ENCODE data around the gene ZG16B.

Gene ZG16B

DNA sequence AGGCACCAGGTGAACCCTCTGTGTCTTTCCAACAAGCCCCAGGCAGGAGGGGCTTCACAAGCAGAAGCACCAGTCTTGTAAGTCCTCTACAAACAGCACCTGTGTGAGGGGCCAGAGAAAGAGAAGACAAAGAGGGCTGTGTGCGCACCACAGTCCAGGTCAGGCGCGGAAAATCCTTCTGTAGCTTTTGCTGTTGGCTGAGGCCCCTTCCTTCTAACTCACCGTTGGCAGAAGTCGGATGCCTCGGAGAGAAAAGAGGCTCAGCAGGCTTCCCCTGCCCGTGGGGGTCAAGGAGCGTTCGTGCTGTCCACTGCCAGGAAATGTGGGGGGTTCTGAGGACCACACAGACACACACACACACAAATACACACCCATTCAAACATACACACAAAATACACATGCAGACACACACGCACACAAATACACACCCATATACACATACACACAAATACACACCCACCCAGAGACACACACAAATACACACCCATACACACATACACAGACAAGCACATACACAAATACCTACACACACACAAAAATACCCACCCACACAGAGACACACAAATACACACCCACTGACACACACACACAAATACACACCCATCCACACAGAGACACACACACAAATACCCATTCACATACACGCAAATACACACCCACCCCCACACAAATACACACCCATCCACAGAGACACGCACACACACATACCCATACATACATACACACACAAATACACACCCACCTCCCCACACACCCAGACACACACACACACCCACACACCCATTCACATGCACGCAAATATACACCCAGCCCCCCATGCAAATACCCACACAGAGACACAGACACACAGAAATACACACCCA lies 6.8 kb downstream of the ZG16B start:
- peak; percentile 29 for DNase-seq
- in situ Hi-C loops (cut with HindIII; ENCODE audit: low pct_ligation_motif_present, low pct_unique_long_range_greater_than_20kb, low sequenced_read_pairs): no loop called here

DNA sequence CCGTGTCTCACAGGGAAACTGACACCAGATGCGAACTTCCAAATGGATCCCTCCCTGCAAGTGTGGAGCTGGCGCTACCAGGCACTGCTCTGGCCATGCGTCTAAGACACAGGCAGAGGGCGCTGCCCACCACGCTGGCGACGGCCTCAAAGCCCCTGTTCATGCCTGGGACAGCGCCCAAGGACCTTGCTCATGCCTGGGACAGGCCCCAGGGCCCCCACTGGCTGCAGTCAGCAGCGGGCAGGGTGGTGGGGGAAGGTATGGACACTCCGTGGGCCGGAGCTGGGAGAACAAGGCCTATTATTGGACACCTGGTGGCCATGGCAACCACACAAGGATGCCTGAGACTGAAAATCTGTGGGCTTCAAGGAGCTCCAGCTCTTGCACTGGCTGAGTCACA lies 8.8 kb downstream of the ZG16B start:
- peak; percentile 78 for DNase-seq
- in situ Hi-C loops (cut with HindIII; ENCODE audit: low pct_ligation_motif_present, low pct_unique_long_range_greater_than_20kb, low sequenced_read_pairs): no loop called here

DNA sequence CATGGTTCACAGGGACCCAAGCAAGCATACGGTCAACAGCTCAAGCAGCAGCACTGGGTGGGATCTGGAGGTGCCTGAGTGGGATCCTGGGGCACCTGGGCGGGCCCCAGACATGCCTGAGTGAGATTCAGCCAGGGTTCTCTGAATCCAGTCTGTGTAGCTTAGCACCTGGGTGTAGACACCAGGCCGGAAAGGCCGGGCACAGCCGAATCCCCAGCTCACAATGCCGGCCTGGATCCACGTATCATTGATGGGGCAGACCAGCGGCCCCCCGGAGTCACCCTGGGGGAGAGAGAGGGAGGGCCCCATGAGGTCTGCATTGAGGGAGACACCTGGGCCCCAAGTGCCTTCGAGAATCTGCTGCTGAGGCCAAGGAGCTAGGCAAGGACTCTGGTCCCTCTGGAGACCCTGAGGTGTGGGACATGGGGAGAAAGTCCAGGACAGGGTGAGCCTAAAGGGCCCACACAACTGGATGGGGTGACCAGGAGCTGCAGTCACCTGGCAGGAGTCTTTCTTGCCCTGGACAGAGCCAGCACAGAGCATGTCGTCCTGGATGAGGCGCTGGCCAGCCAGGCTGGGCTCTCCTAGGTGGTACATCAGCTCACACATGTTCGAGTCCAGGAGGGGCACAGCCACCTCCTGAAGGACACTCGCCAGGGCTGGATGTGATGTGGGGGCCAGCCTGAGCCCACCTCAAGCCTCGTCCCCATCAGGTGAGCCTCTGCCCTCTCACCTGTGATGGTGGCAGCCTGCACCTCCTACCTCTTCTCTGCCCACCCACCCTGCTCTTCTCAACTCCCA lies 9.7 kb downstream of the ZG16B start:
- in situ Hi-C loops (cut with HindIII; ENCODE audit: low pct_ligation_motif_present, low pct_unique_long_range_greater_than_20kb, low sequenced_read_pairs): no loop called here
- no peak for DNase-seq

DNA sequence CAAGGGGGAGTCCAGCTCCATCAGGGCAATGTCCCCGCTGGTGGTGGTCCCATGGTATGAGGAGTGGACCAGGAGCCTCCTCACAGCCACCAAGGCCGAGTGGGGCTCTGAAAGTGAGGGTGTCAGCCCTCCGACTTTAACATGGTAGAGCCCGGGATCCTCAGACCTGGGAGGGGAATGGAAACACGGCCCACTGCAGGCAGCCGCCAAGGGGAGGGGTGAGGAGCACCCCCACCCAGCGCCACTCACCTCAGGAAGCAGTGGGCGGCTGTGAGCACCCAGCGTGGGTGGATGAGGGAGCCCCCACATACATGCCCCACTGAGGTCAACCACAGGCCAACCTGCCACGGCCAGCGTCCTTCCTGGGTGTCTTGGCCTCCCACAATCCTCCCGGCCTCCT lies 10.8 kb downstream of the ZG16B start:
- DNase-seq: no peak
- in situ Hi-C loops (cut with HindIII; ENCODE audit: low pct_ligation_motif_present, low pct_unique_long_range_greater_than_20kb, low sequenced_read_pairs): no loop called here

DNA sequence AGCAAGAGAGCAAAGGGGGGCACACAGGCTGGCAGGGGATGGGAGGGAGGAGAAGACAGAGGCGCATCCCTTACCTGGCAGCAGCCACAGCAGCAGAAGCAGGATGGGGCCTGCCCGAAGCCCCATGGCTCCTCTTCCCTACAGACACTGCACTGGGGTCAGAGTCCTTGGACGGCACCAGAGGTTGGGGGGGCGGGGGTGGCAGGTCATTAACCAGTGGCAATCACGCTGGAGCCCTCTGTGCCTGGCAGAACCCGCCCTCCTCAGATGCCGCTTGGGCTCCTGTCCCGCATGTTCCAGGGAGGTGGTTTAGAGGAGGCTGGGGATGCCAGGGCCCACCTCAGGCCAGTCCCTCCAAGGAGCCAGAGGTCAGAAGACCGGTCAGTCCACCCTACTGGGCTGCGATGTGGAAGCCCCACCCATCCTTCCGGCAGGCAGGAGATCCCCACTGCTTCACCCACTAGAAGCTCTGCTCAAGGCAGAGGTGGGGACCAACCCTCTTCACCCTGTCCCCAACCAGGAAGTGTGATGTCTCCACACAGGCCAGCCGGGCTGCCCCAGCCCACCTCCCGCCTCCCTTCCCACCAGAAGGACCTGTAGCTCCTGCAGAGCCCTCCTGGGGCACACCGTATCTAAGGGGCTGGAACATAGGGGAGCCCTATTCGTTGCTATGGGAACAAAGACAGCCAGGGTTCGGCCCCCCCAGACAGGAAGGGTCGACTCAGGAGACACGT lies 11.7 kb downstream of the ZG16B start:
- DNase-seq: no peak
- in situ Hi-C loops (cut with HindIII; ENCODE audit: low pct_ligation_motif_present, low pct_unique_long_range_greater_than_20kb, low sequenced_read_pairs): no loop called here

DNA sequence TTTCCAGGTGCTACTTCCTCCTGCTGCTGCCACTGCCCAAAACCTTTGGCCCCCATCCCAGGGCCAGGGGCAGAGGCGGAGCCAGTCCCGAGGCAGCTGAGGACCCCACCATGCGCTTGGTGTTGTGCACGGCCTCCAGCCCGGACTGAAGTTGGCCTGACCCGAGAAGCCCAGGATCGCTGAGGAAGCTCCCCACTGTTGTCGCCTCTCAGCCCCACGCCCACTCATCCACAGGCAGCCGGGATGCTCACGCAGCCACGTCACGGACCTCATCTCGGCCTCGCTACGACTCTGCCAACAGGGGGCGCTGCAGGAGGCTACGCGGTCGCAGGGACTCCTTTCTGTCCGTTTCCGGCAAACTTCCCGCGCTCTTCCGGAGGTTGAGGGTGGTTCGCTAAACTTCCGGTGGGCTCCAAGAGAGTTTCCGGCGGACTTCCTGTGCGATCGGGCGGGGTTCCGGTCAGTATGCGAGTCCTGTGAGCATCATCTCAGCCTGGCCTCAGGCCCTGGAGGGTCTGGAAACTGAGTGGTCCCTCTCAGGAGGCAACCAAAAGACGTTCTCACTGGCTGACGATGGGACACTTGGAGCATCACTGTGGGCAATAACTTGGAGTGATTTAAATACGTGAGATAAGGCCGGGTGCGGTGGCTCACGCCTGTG lies 12.4 kb downstream of the ZG16B start:
- no peak for DNase-seq
- in situ Hi-C loops (cut with HindIII; ENCODE audit: low pct_ligation_motif_present, low pct_unique_long_range_greater_than_20kb, low sequenced_read_pairs): no loop called here

DNA sequence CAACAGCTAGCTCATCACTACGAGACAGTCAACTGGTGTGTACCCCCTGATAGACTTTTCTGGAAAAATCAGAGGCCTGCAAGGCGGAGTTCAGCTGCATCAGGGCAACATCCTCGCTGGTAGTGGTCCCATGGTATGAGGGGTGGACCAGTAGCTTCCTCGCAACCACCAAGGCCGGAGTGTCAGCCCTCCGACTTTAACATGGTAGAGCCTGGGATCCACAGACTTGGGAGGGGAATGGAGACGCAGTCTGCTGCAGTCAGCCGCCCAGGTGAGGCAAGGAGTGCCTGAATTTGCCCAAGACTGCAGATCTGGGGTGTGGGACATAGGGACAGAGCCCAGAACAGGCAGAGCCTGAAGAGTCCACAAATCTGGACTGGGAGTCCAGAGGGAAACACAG lies 13.4 kb downstream of the ZG16B start:
- in situ Hi-C loops (cut with HindIII; ENCODE audit: low pct_ligation_motif_present, low pct_unique_long_range_greater_than_20kb, low sequenced_read_pairs): no loop called here
- DNase-seq: no peak

DNA sequence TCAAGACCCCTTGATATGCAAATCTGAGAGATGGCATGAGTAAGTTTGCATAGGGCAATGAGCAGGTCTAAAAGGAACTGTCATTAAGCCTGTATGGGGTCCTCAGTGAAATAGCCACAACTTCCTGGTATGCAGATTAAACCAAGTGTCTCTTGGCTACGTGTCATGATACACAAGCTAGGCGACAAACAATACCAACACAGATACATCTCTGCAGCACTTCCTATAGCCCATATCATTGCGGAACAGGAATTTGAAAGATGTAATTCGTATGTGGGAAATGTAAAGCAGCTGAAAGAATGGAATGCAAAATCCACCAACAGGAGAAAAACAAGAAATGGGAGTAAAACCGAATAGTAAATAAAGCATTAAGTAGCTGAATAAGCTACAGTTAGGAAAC lies 15.0 kb downstream of the ZG16B start:
- in situ Hi-C loops (cut with HindIII; ENCODE audit: low pct_ligation_motif_present, low pct_unique_long_range_greater_than_20kb, low sequenced_read_pairs): no loop called here

DNA sequence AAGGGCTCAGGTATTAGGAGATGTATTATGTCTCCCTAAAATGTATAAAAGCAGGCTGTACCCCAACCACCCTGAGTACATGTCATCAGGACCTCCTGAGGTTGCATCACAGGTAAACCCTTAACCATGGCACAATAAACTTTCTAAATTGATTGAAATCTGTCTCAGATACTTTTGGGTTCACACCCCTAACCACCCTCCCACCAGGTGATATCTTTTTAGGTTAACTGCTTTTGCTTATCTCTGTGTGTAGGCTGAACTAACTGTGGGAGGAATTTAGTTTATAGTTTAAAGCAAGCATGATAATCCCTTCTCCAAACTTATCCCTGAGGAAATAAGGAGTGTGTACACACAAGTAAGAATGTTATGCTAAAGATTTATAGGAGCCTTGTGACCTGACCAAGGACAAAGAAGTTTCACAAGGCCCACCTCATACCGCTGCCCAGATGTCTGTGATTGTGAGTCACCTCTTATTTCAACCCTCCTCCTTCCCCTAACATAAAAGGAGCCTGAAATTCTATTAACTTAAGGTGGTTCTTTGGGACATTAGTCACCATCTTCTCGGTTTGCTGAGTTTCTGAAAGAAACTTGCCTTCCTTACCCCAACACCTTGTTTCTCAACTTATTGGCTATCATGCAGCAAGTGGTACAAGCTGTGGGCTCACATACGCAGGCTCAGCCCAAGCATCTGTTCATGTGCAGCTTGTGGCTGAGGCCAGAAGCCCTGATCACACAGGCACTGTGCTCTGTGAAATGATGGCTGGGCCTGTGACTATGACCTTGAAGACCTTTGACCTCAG lies 16.6 kb downstream of the ZG16B start:
- in situ Hi-C loops (cut with HindIII; ENCODE audit: low pct_ligation_motif_present, low pct_unique_long_range_greater_than_20kb, low sequenced_read_pairs): no loop called here
- DNase-seq: peak; percentile 43

More for the DNA sequence above, 15.0 kb downstream of the ZG16B start:
- no peak for DNase-seq

DNA sequence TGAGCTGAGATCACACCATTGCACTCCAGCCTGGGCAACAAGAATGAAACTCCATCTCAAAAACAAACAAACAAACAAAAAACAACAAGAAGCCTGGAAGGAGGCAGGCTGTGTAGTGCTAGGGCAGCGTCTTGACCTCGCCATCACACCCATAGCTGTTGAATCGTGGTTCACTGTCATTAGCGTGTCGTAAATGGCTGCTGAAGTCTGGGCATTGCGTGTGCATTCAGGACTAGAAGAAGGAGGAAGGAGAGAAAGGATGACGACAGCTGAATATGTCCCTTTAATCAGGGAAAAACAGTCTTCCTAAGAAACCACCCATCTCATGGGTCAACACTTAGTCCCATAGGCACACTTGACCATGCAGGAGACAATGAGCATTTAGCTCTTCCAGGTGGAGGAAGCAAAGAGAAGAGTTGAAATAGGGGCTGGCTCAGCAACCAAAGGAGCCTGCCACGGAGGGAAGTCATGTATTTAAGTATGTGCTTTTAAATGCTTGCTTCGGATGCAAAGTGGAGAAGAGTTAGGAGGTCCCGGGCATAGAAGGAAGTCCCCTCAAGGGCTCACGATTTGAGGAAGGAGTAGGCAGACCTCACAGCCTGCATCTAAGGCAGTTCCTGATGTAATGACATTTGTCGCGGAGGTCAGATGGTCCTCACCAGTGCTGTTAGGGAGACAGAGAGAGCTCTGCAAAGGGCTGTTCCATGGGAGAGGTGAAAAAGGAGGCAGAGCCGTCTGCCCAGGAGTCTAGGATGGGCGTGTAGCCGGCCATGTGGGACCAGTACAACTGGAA lies 19.0 kb downstream of the ZG16B start:
- in situ Hi-C loops (cut with HindIII; ENCODE audit: low pct_ligation_motif_present, low pct_unique_long_range_greater_than_20kb, low sequenced_read_pairs): no loop called here
- no peak for DNase-seq

DNA sequence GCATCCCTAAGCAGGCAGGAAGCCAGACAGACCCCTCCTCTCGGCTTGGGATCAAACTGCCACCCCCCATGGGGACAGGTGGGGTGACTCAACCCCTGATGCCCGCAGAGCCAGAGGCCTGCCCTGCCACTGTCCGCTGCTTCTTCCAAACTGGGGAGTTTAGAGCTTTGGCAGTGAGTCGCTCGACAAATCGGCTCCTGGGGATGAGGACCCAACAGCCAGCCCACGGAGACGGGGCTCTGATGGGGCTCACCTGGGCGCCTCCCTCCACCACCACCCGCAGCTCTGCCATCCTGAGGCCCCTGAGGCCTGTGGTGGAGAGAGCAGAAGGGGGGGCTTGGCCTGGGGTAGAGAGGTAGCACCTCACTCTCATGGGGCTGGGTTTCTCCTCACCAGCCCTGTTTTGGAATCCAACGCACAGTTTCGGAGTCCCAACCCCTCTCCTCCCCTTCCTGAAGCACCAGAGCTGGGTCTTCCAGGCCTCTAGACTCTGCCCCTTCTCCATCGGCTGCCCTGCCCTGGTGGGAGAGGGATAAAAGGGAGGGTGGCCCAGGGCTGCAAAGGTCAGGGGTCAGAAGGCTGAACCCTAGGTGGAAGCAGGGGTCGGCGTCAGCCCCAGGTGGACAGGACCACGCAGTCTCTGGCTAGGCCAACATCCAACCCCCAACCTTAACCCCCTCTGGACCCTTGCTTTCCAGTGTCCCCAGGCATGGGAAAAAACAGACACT lies 22.1 kb downstream of the ZG16B start:
- in situ Hi-C loops (cut with HindIII; ENCODE audit: low pct_ligation_motif_present, low pct_unique_long_range_greater_than_20kb, low sequenced_read_pairs): no loop called here
- no peak for DNase-seq

DNA sequence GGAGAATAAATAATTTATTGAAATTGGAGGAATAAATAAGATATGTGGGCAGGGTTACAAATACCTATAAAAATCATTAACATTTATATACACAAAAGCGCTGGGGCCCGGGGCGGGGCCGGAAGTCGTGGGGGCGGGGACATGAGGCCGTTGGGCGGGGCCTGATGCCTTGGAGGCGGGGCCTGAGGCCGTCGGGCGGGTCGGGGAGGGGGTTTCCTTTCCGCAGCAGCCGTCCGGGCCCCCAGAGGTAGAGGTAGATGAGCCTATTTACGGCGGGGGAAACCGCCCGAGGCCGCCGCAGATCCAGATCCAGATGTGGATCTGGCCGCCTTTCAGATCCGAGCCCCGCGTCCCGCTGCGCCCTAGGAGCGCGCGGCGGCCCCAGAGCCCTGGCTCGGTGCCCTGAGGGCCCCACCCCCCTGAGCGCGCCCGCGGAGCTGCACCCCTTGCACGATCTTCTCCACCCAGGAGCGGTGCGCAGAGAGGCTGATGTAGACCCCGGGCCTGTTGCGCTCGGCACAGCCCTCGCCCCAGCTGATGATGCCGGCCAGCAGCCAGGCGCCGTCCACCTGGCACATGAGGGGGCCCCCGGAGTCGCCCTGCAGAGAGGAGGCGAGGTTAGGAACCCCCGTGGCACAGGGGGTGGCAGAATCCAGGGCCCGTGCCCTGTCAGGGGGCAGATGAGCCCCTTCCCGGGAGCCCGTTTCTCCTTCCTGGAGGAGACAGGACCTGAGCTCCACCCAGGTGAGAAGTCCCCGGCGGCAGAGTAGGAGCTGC lies 22.8 kb downstream of the ZG16B start:
- DNase-seq: no peak
- in situ Hi-C loops (cut with HindIII; ENCODE audit: low pct_ligation_motif_present, low pct_unique_long_range_greater_than_20kb, low sequenced_read_pairs): no loop called here

DNA sequence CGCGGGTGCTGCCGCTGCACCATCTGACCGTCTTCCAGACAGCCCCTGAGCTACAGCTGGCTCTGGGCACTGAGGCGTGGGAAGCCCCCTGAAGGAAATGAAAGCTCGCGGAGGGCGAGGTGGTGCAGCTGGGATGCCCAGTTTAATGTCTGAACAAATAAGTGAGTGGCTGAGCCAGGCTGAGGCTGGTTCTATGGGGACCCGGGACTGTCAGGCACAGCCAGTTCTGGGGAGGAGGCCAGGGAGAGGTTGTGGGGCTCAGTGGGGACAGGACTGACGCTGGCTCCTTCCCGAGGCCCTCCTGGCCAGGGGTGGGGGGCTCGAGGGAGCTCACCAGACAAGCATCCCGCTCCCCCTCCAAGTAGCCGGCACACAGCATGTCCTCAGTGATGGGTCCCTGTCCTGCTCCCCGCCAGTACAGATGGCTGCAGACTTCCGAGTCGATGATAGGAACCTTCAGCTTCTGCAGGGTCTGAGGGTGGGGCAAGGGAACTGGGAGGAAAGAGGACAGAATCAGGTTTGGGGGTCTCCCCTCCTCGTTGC lies 23.5 kb downstream of the ZG16B start:
- in situ Hi-C loops (cut with HindIII; ENCODE audit: low pct_ligation_motif_present, low pct_unique_long_range_greater_than_20kb, low sequenced_read_pairs): no loop called here
- DNase-seq: no peak

DNA sequence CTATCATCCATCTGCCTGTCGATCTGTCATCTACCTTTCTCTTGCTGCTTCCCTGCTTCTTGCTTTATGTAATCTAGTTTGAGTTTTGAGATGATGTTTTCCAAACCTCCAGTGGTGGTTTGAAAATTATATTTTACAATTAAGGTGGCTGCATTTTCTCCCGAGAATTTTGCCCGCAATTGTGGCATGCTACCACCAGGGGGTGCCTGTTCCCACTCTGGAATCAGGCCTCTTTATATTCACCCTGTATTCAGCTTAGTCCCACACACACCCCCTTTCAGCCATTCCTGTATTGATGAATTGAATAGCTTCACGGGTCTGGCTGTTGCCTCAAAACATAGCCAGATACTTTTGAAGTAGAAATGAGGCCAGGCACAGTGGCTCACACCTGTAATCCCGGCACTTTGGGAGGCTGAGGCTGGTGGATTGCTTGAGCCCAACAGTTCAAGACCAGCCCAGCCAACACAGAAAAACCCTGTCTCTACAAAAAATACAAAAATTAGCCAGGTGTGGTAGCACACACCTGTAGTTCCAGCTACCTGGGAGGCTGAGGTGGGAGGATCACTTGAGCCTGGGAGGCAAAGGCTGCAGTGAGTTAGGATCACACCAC lies 24.7 kb downstream of the ZG16B start:
- no peak for DNase-seq
- in situ Hi-C loops (cut with HindIII; ENCODE audit: low pct_ligation_motif_present, low pct_unique_long_range_greater_than_20kb, low sequenced_read_pairs): no loop called here

DNA sequence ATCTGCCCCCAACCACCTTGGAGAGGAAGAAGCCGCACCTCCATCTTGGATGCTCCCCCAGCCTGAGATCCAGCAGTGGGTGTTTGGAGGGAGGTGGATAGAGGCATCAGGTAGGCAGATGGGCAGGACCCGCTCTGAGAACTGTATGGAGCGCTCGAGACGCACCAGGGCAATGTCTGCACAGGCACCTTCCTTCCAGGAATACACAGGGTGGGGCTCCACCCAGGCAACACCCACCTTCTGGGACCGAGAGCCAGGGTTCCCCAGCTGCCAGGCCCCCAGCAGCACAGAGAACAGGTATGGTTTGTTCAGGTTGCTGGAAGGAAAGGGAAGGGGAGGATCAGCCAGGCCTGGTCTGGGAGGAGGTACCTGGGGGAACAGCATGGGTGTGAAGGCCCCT lies 25.4 kb downstream of the ZG16B start:
- in situ Hi-C loops (cut with HindIII; ENCODE audit: low pct_ligation_motif_present, low pct_unique_long_range_greater_than_20kb, low sequenced_read_pairs): no loop called here
- no peak for DNase-seq

All from ACHN (cell line).